HUES48 (cell line): ENCODE data around the gene IL15RA.

Experiments used
- H3K27ac ChIP-seq: one replicate; pipeline ENCODE4 v1.7.0; 2013; ENCODE audit warnings: low read depth, low read length, inconsistent platforms
- H3K27me3 ChIP-seq: 2 replicates; pipeline ENCODE4 v1.6.1; 2013; ENCODE audit warnings: mild to moderate bottlenecking, low read length; ENCODE audit not compliant: control insufficient read depth, insufficient read depth
- H3K36me3 ChIP-seq: 2 replicates; pipeline ENCODE4 v1.6.1; 2013; ENCODE audit warnings: low read length; ENCODE audit not compliant: control insufficient read depth, insufficient read depth
- H3K4me1 ChIP-seq: 2 replicates; pipeline ENCODE4 v1.6.1; 2013; ENCODE audit warnings: mild to moderate bottlenecking, low read length; ENCODE audit not compliant: control insufficient read depth, insufficient read depth
- H3K4me3 ChIP-seq: 2 replicates; pipeline ENCODE4 v1.5.1; 2013; ENCODE audit warnings: mild to moderate bottlenecking, low read depth, low read length
- H3K9ac ChIP-seq: 2 replicates; pipeline ENCODE4 v1.6.1; 2013; ENCODE audit warnings: mild to moderate bottlenecking, low read depth, low read length, moderate library complexity
- H3K9me3 ChIP-seq: 2 replicates; pipeline ENCODE4 v1.6.1; 2013; ENCODE audit warnings: low read length; ENCODE audit not compliant: control insufficient read depth, insufficient read depth

IL15RA gene

DNA sequence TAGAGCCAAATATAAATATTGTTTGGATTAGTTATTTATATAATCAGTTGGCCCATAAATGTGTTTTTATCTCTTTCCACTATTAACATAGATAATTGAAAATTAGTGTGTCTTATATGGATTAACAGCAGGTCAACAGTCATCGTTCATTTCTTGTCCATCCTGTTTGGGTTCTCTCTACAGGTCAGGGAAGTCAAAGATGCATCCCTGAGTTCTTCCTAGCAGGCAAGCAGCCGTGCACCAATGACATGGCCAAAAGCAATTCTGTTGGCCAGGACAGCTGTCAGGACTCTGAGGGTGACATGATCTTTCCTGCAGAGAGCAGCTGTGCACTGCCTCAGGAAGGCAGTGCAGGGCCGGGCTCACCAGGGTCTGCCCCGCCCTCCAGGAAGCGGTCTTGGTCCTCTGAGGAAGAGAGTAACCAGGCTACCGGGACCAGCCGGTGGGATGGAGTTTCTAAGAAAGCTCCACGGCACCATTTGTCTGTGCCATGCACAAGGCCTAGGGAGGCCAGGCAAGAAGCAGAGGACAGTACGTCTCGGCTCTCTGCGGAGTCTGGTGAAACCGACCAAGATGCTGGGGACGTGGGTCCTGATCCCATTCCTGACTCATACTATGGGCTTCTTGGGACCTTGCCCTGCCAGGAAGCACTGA is 71.4 kb downstream of the IL15RA start:
- Histone ChIP-seq H3K4me3 (no peak overlapping the region), H3K36me3 (peaks cover 44% of the 10 kb centered on the region), H3K9me3 (no peaks in the 10 kb centered on the region), H3K27me3 (no peaks in the 10 kb centered on the region), H3K27ac (no peak overlapping the region), H3K4me1 (no peaks in the 10 kb centered on the region), H3K9ac (no peak overlapping the region)

DNA sequence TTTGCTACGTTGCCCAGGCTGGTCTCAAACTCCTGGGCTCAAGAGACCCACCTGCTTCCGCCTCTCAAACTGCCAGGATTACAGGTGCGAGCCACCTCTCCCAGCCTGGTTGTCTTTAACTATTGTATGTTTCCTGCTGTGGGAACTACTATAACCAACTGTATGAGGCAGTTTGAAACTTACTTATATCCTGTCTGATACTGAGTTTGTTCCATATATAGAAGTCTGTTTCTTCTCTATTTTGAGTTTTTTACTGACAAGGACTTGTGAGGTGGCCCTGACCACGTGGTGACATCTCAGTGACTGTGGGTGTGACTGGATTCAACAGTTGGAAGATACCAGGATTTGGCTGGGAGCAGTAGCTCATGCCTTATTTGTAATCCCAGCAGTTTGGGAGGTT is 73.1 kb downstream of the IL15RA start:
- H3K27ac ChIP-seq: no peak overlapping the region

DNA sequence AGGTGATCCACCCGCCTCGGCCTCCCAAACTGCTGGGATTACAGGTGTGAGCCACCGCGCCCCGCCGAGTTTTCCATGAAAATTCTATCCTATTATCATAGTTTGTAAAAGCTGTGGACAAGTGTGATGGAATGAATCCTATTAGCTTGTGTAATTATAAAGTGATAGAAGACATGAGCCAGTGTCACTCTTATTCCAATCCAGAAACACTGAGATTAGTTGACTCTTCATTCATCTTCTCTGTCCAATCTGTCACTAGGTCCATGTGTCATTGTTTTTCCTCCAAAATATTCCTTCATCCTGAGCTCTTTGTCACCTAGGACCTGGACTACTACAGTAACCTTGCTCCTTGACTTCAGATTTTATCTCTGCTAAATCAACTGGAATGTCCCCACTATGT is 73.8 kb downstream of the IL15RA start:
- no peak overlapping the region for H3K4me3 ChIP-seq
- H3K4me1 ChIP-seq: no peaks in the 10 kb centered on the region
- no peak overlapping the region for H3K9ac ChIP-seq
- H3K36me3 ChIP-seq: peaks cover 19% of the 10 kb centered on the region
- H3K27ac ChIP-seq: no peak overlapping the region
- no peaks in the 10 kb centered on the region for H3K27me3 ChIP-seq
- no peaks in the 10 kb centered on the region for H3K9me3 ChIP-seq

More for the DNA sequence above, 73.1 kb downstream of the IL15RA start:
- no peaks in the 10 kb centered on the region for H3K9me3 ChIP-seq
- no peak overlapping the region for H3K4me3 ChIP-seq
- H3K36me3 ChIP-seq: peaks cover 26% of the 10 kb centered on the region
- H3K27me3 ChIP-seq: no peaks in the 10 kb centered on the region
- H3K4me1 ChIP-seq: no peaks in the 10 kb centered on the region
- no peak overlapping the region for H3K9ac ChIP-seq

DNA sequence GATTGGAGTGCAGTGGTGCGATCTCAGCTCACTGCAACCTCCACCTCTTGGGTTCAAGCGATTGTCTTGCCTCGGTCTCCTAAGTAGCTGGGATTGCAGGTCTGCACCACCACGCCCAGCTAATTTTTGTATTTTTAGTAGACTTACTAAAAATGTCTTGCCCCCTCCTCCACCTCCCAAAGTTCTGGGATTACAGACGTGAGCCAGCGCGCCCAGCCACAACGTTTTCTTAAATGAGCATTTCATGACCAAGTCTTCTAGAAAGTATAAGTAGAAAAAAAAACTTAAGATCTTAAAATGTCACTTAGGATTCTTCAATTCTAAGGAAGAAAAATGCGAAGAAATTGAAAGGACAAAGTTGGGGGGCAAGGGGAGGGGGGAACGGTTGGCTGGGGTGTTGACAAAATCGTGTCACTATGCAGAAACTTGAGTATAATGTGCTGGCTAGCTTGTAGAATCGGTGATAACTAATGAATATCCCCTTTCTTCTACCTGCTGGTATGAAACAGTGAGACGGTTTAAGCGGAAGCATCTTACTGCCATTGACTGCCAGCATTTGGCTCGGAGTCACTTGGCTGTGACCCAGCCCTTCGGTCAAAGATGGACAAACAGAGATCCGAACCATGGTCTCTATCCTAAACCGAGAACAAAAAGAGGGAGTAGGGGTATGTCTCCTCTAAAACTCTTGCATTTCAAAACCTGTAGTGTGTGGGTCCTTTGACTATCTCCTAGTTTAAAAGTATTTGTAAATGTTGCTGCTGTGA is 74.7 kb downstream of the IL15RA start:
- Histone ChIP-seq H3K9ac (no peak overlapping the region), H3K36me3 (peaks cover 12% of the 10 kb centered on the region), H3K27ac (no peak overlapping the region), H3K4me3 (no peak overlapping the region), H3K4me1 (no peaks in the 10 kb centered on the region), H3K9me3 (no peaks in the 10 kb centered on the region), H3K27me3 (no peaks in the 10 kb centered on the region)
